ENCODE results near the gene RYR3.

- no peak for TF ChIP-seq CTCF (conservative IDR thresholded peaks at IDR 0.05; ENCODE audit: low read depth, low read length)
- no peak for TF ChIP-seq EZH2phosphoT487 (IDR thresholded peaks at IDR 0.05; ENCODE audit: borderline replicate concordance, low read length)
Observed at GRCh38 chr15:33370623-33371020, 59.9 kb downstream of the RYR3 start.
